ENCODE measurements around the gene AKT1S1.

The AKT1S1 gene

DNA sequence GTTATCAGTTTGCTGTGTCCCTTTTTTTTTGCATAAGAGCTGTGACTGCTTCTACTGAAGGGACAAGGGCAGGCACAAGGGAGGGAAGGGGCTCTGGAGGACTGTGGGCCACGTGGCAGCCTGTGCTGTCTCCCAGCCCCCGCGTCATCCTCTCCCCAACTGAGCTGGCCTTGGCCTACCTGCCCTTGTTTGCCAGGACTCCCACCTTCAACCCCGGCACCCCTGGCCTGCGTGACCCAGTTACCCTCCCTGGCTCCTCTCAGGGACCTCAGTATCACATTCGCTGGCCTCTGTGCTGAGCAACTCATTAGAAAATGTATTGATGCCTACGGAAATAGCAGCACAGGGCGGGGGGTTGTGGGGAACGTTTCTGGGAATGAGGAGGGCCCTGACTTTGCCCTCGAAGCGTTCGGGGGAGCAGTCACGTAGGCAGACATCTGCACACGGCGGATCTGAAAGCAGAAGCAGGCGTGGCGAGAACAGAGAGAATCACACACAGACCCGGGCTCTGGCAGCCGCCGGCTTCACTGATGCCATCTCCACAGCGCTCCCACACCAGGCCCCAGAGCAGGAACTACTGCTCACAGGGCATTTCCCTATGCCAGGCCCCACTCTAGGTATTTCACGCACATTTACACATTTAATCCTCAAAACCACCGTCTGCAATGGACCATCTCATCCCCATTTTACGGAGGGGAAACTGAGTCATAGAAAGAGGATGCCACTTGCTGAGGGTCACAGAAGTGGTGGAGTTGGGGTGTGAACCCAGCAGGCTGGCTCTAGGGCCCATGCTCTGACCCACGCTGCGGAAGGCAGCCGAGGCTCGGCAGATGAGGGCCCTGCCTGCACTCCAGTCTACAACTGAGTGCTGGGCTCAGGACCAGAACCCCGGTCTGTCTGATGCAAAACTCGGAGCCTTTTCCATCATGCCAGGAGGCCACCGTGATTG lies 46.2 kb upstream of the AKT1S1 start:
- Mint-ChIP-seq H3K27ac (peak overlapping the region; percentile 58 to 74 (median 64)), H3K36me3 (ENCODE audit: low read depth) (peaks cover 40% of the 10 kb centered on the region), H3K4me1 (peaks cover 40% of the 10 kb centered on the region), H3K27me3 (ENCODE audit: low read depth) (no peaks in the 10 kb centered on the region), H3K4me3 (no peak overlapping the region), H3K9me3 (no peaks in the 10 kb centered on the region)
- TF ChIP-seq, protein P1, sequence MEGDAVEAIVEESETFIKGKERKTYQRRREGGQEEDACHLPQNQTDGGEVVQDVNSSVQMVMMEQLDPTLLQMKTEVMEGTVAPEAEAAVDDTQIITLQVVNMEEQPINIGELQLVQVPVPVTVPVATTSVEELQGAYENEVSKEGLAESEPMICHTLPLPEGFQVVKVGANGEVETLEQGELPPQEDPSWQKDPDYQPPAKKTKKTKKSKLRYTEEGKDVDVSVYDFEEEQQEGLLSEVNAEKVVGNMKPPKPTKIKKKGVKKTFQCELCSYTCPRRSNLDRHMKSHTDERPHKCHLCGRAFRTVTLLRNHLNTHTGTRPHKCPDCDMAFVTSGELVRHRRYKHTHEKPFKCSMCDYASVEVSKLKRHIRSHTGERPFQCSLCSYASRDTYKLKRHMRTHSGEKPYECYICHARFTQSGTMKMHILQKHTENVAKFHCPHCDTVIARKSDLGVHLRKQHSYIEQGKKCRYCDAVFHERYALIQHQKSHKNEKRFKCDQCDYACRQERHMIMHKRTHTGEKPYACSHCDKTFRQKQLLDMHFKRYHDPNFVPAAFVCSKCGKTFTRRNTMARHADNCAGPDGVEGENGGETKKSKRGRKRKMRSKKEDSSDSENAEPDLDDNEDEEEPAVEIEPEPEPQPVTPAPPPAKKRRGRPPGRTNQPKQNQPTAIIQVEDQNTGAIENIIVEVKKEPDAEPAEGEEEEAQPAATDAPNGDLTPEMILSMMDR (IDR thresholded peaks at IDR 0.05; ENCODE audit: unreplicated experiment in 3 of 3), result no peak

DNA sequence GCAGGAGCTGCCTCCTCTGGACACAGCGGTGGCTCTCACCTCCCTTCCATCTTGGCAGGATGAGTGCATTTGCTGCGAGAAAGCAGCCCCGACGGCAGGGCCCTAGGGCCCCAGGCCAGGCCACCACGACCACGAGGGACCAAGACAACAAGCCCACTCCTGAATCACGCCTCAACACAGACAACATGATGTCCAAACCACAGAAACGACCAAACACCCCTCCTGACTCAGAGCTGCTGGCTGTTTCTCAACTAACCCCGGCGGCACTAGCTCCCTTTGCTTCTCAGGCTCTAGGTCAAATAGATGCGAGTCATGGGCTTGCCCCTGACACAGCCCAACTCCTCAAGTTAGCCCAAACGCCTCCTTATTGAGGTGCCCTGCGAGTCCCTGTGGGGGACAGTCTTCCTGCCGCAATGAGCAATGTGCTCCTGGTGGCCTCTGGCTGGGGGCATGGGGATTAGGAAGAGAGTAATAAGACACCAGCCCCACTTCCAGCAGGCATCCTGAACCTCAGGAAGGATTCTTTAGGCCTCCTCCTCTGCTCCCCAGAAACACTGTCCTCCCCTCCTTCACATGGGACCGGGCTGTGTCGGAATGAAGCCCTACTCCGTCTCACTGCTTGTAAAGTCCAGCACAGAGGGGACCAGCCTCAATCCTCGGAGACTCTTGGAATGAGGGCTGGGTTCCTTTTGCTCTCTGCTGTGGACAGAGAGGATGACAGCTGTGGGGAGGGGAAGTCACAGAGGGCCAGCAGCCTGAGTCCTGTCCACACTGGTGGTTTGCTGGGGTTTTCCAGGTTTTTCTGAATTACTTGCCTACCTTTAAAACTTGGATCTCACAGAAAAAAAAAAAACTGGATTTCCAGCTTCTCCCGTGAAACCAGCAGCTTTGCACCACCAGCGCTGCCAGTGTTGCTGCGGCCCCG lies 45.0 kb upstream of the AKT1S1 start:
- H3K27me3 Mint-ChIP-seq (ENCODE audit: low read depth), result no peaks in the 10 kb centered on the region

GRCh38 chr19:49920624-49921363 lies 43.6 kb upstream of the AKT1S1 start:
- no peaks in the 10 kb centered on the region for H3K27me3 Mint-ChIP-seq (ENCODE audit: low read depth)
- H3K4me1 Mint-ChIP-seq, result peaks cover 36% of the 10 kb centered on the region
- H3K27ac Mint-ChIP-seq, result no peak overlapping the region
- peaks cover 3% of the 10 kb centered on the region for H3K9me3 Mint-ChIP-seq
- H3K36me3 Mint-ChIP-seq (ENCODE audit: low read depth), result peaks cover 47% of the 10 kb centered on the region
- no peak overlapping the region for H3K4me3 Mint-ChIP-seq
- TF ChIP-seq, protein P1 (IDR thresholded peaks at IDR 0.05; ENCODE audit: unreplicated experiment in 3 of 3), result no peak

More for the DNA sequence above, 45.0 kb upstream of the AKT1S1 start:
- TF ChIP-seq, protein P1 (IDR thresholded peaks at IDR 0.05; ENCODE audit: unreplicated experiment in 3 of 3), result no peak
- H3K27ac Mint-ChIP-seq, result peak overlapping the region in 2 of 3 experiments; percentile 18 to 44
- peaks cover 45% of the 10 kb centered on the region for H3K36me3 Mint-ChIP-seq (ENCODE audit: low read depth)
- H3K9me3 Mint-ChIP-seq, result peaks cover 3% of the 10 kb centered on the region
- H3K4me3 Mint-ChIP-seq, result no peak overlapping the region
- H3K4me1 Mint-ChIP-seq, result peaks cover 34% of the 10 kb centered on the region

DNA sequence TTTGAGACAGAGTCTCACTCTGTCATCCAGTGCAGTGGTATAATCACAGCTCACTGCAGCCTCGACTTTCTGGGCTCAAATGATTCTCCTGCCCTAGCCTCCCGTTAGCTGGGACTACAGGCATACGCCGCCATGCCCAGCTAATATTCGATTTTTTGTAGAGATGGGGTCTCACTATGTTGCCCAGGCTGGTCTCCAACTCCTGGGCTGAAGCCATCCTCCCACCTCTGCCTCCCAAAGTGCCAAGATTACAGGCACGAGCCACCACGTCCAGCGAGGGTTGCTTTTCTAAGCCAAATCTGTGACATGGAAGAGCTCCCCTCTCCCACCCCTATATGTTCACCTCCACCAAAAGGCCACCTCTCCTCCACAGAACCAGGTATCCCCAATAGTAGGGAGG lies 40.9 kb upstream of the AKT1S1 start:
- H3K4me1 Mint-ChIP-seq, result peaks cover 23% of the 10 kb centered on the region
- no peak overlapping the region for H3K4me3 Mint-ChIP-seq
- H3K9me3 Mint-ChIP-seq, result peaks cover 3% of the 10 kb centered on the region
- peaks cover 56% of the 10 kb centered on the region for H3K36me3 Mint-ChIP-seq (ENCODE audit: low read depth)
- no peak overlapping the region for H3K27ac Mint-ChIP-seq
- H3K27me3 Mint-ChIP-seq (ENCODE audit: low read depth), result no peaks in the 10 kb centered on the region
- TF ChIP-seq, protein P1 (IDR thresholded peaks at IDR 0.05; ENCODE audit: unreplicated experiment in 3 of 3), result no peak

DNA sequence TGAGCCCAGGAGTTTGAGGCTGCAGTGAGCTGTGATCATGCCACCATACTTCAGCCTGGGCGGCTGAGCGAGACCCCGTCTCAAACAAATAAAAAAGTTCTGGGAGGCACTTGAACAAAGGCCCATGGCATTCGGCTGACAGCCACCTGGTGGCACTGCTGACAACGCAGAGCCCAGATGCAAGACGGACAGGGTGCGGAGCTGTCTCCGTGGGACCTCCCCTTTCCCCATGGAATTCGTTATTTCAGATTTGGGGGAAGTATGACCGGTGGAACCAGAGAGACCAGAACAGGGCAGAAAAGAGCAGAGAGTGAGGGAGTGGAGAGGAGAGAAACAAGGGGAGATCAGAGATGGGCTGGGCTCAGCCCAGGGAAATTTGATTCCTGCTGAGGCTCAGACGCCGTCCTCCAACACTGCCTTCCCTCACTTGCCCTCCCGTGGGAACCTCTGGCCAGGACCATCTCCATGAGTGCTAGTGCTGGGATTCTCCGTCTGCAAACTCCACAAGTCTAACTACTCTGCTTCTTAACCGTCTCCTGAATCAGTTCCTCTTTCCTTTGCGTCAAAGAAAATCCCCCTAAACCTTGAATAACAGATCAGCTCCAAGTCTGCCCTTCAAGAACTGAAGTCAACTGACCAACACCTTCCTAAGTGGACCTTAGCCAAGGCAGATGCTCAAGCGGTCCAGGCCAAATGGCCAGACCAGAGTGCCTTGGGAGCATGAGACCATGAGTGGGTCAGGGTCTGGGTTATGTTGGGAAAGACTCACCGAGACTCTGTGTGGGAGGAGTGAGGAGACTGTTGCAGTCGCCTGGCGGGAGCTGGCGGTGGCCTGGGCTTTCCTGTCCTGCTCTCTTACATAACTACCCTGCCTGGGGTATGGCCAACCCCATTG lies 39.9 kb upstream of the AKT1S1 start:
- H3K4me1 Mint-ChIP-seq, result peaks cover 18% of the 10 kb centered on the region
- H3K9me3 Mint-ChIP-seq, result peaks cover 3% of the 10 kb centered on the region
- peak overlapping the region; percentile 23 to 61 (median 29) for H3K27ac Mint-ChIP-seq
- TF ChIP-seq, protein P1 (IDR thresholded peaks at IDR 0.05; ENCODE audit: unreplicated experiment in 3 of 3), result peak; percentile 18 to 40 (median 25)
- H3K36me3 Mint-ChIP-seq (ENCODE audit: low read depth), result peaks cover 62% of the 10 kb centered on the region
- H3K27me3 Mint-ChIP-seq (ENCODE audit: low read depth), result no peaks in the 10 kb centered on the region
- H3K4me3 Mint-ChIP-seq, result peak overlapping the region in 1 of 3 experiments; percentile 44

Data from nephron (organoid).